HG03520 (cell line): ENCODE data around the gene FCGR3B.
"Not testable (repeated sequence)": the region's sequence is repeated elsewhere in the genome, so short reads cannot be mapped to it uniquely, and the experiment has no call there.

Source experiments
- ATAC-seq: cut with Tn5 transposase; IDR thresholded peaks from one replicate; pipeline ENCODE4 v1.9.1; 2021; ENCODE audit warnings: mild to moderate bottlenecking, moderate library complexity; ENCODE audit not compliant: unreplicated experiment

Gene FCGR3B

GRCh38 chr1:161606541-161607336 is 24.2 kb downstream of the FCGR3B start:
- not testable (repeated sequence) for ATAC-seq

GRCh38 chr1:161605762-161606540 is 25.0 kb downstream of the FCGR3B start:
- ATAC-seq: not testable (repeated sequence)

GRCh38 chr1:161605024-161605423 is 26.0 kb downstream of the FCGR3B start:
- ATAC-seq: not testable (repeated sequence)

DNA sequence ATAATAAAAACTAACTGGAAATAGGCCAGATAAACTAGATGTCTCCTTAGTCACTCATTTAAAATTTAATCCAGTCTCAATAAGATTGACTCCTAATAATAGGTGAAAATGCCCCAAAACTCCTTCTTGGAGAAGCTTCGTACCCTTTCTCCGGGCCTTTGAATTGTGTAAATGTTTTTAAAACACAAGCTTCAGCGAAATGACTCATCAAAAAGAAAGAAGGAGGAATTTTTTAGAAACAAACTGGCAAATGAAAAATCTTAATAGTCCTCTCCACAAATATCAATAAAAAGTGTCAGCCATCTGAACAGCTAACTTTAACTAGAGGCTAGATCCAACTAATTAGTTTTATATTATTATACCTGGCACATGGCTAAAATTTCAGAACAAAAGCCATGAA is 33.9 kb downstream of the FCGR3B start:
- ATAC-seq: not testable (repeated sequence)

DNA sequence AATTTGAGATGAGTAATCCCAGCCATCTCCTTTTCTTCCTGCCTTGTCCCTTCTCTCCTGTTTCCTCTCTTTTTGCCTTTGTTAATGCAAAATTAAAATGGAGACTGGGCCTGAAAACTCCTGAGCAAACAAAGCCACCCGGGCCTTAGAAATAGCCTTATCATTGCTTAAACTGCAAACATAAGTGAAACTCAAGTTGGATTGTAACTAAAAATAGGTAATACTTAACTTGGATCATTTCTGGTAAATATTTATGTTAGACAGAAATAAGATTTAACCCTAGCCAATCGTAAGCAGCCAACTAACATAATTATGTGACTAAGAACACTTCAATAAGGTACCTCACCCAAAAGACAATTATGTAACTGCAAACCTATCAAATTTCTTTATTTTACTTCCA is 35.4 kb downstream of the FCGR3B start:
- not testable (repeated sequence) for ATAC-seq

DNA sequence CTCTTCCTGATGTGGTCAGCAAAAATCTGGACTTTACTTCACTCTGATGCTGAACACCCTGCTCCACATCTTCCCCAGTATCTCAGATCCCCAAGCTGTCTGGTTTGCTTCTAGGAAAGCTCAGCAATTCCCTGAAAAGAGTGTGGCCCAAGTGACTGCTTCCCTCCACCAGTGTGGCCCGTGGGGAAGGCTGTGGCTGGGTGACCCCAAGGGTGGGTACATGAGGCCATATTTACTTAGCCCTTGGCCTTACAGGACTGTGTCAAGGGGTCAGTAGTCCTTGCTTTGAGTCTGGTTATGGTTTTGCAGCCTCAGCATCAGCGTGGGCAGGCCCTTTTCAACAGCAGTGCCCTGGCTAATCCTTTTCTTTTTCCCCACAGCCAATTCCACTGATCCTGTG is 35.8 kb downstream of the FCGR3B start:
- not testable (repeated sequence) for ATAC-seq

GRCh38 chr1:161594269-161594984 is 36.5 kb downstream of the FCGR3B start:
- ATAC-seq: not testable (repeated sequence)

- not testable (repeated sequence) for ATAC-seq
Observed at GRCh38 chr1:161593092-161593755, 37.8 kb downstream of the FCGR3B start.

DNA sequence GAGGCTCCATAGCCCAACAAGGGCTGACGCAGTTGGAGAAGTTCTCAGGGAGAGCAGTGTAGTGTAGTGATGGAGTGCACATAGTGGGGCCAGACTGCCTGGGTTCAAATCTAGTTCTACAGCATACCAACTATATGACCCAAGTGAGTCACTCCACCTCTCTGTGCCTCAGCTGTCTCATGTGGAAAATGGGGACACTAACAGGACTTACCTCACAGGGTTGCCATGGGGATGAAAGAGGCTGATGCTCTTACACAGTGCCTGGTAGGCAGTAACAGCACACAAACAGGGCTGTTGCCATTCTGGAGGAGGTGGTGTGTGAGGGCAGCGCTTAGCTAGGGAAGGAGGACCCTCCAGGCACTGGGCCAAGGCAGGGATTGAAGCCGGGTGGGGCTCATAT is 38.4 kb downstream of the FCGR3B start:
- ATAC-seq: not testable (repeated sequence)

GRCh38 chr1:161589920-161590319 is 41.1 kb downstream of the FCGR3B start:
- ATAC-seq: not testable (repeated sequence)

- ATAC-seq: not testable (repeated sequence)
Observed at GRCh38 chr1:161589365-161589764, 41.6 kb downstream of the FCGR3B start.

GRCh38 chr1:161588596-161588995 is 42.4 kb downstream of the FCGR3B start:
- not testable (repeated sequence) for ATAC-seq

DNA sequence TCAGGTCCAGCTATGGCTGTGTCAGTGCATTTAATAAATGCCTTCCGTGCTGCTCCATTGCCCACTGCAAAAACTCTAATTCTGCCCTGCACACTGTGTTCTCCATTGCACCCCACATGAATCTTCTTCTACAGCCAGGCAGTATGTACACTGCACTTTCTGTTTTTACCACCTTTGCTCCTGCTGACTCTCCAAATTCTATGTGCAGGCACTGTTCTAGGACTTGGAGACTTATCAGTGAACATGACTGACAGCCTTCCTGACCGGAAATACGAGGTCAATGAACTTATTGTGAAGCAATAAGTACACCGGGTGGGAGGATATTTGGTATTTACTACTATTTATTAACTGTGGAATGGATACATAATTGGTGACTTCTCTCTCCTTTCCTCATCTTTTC is 48.1 kb downstream of the FCGR3B start:
- ATAC-seq: not testable (repeated sequence)

DNA sequence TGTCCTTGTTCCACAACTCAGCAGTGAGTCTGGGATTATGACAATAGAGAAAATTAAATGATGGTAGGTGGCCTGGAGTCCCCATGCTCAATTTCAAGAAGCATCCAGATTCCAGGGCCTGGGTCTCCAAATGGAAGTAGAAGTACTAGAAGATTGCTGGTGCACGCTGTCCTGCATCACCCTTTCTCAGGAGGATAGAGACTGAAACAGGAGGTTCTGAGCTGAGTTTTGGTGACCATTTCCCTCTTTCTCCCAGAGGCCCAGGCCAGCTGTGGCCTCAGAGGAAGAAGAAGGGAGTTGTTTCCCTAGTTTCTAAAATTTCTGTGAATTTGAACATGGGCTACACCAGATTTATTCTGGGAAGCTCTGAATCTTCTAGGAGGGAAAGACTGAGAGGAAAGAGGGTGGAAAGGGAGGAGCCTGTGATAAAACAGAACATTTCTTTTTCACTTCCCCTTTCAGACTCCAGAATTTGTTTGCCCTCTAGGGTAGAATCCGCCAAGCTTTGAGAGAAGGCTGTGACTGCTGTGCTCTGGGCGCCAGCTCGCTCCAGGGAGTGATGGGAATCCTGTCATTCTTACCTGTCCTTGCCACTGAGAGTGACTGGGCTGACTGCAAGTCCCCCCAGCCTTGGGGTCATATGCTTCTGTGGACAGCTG is 50.0 kb downstream of the FCGR3B start:
- ATAC-seq: peak; percentile 62

- ATAC-seq: not testable (repeated sequence)
Observed at GRCh38 chr1:161579856-161580507, 51.0 kb downstream of the FCGR3B start.

GRCh38 chr1:161576676-161577075 is 54.3 kb downstream of the FCGR3B start:
- ATAC-seq: not testable (repeated sequence)
